GM12878 (cell line): ENCODE results near the gene F7.

ENCODE experiments used
- ATF7 ChIP-seq: fragments of 450-650 bp; IDR thresholded peaks from 2 replicates; pipeline ENCODE4 v1.6.1; 2016; ENCODE audit warnings: low read depth, mild to moderate bottlenecking
- CREB1 ChIP-seq: IDR thresholded peaks from 2 replicates; pipeline ENCODE4 v1.6.1; 2012; ENCODE audit warnings: low read depth, mild to moderate bottlenecking, inconsistent platforms
- CREM ChIP-seq: IDR thresholded peaks from 2 replicates; pipeline ENCODE4 v1.6.1; 2014; ENCODE audit warnings: antibody characterized with exemption, low read depth
- DPF2 ChIP-seq: fragments of 450-650 bp; IDR thresholded peaks from 2 replicates; pipeline ENCODE4 v1.6.1; 2017; ENCODE audit warnings: mild to moderate bottlenecking
- EZH2 ChIP-seq: IDR thresholded peaks from 2 replicates; pipeline ENCODE4 v1.6.1; 2012; ENCODE audit warnings: low read depth, mild to moderate bottlenecking, control low read depth, inconsistent platforms, low read length, borderline replicate concordance; ENCODE audit not compliant: control insufficient read depth
- HDGF ChIP-seq: fragments of 450-650 bp; IDR thresholded peaks from 2 replicates; pipeline ENCODE4 v1.6.1; 2016; ENCODE audit warnings: antibody characterized with exemption
- NR2C2 ChIP-seq: IDR thresholded peaks from 2 replicates; pipeline ENCODE4 v1.6.1; 2011; ENCODE audit warnings: borderline replicate concordance, low read depth; ENCODE audit not compliant: control insufficient read depth, insufficient read length
- POLR2A ChIP-seq: IDR thresholded peaks from 2 replicates; pipeline ENCODE4 v1.6.1; 2011; ENCODE audit warnings: low read depth, mild to moderate bottlenecking, low read length
- RBBP5 ChIP-seq: fragments of 200-600 bp; sonication (generic); conservative IDR thresholded peaks from 2 replicates; pipeline ENCODE4 v1.6.1; 2016
- TF ChIP-seq, protein P1 (sequence below), 3 experiments: IDR thresholded peaks in 2 of 3; conservative IDR thresholded peaks in 1 of 3; 2 replicates each; pipeline ENCODE4 v1.5.1; 2011; ENCODE audit warnings: low read depth in 3 of 3, low read length in 3 of 3, mild to moderate bottlenecking in 3 of 3, control low read depth in 2 of 3, moderate library complexity in 2 of 3, inconsistent platforms in 1 of 3, mixed read lengths in 1 of 3; ENCODE audit not compliant: control insufficient read depth in 2 of 3, insufficient read depth in 1 of 3; ENCODE audit errors: extremely low read depth in 1 of 3
- TF ChIP-seq, protein P2 (sequence below): IDR thresholded peaks from 2 replicates; pipeline ENCODE4 v1.6.1; 2012; ENCODE audit warnings: low read depth, low read length, improper control_type of control experiment
- TF ChIP-seq, protein P3 (sequence below): fragments of 450-650 bp; formaldehyde crosslinking; IDR thresholded peaks from 2 replicates; pipeline ENCODE4 v1.5.0; 2022; ENCODE audit warnings: mild to moderate bottlenecking, missing genetic modification characterization
- TF ChIP-seq, protein P4 (sequence below): fragments of 450-650 bp; IDR thresholded peaks from 2 replicates; pipeline ENCODE4 v1.6.1; 2016; ENCODE audit warnings: mild to moderate bottlenecking
- TF ChIP-seq, protein P5 (sequence below): IDR thresholded peaks from 2 replicates; pipeline ENCODE4 v1.6.1; 2012; ENCODE audit warnings: mild to moderate bottlenecking, low read depth, low read length

DNA sequence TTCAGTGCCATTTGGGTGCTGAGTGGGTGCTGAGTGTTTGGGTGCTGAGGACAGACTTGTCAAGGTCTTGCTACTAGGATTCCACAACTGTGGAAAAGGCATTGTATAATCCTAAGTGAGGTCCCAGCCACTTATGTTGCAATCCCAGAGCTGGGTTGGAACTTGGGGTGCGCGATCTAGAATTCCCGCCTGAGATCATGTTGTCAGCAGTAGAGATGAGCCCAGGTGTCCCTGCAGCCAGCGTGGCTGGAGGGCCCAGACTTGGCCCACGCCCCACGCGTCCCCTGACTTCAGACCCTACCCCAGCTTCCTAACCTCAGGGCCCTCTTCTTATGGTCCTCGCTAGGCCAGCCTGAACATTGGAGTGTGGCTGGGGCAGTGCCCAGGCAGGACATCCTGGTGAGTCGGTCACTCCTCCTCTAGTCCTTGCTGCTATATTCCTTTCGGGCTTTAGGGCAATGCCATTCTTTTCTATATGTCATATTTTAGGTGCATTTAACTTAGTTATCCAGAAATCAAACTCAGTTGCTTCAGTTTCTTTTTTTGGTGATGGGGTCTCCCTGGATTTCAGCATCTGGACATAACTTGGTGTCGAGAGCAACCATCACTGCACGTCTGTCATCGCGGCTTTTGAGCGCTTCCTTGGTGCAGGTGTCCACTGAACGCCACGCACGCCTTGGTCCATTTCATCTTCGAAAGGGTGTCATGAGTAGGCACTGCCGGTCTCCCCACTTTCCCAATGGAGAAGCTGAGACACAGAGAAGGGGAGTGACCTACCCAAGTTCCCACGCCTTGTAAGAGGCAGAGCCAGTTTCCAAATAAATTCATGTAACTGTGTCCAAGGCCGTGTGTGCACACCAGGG, 46.4 kb upstream of the F7 start:
- TF ChIP-seq RBBP5 = no peak
- TF ChIP-seq, protein P1, sequence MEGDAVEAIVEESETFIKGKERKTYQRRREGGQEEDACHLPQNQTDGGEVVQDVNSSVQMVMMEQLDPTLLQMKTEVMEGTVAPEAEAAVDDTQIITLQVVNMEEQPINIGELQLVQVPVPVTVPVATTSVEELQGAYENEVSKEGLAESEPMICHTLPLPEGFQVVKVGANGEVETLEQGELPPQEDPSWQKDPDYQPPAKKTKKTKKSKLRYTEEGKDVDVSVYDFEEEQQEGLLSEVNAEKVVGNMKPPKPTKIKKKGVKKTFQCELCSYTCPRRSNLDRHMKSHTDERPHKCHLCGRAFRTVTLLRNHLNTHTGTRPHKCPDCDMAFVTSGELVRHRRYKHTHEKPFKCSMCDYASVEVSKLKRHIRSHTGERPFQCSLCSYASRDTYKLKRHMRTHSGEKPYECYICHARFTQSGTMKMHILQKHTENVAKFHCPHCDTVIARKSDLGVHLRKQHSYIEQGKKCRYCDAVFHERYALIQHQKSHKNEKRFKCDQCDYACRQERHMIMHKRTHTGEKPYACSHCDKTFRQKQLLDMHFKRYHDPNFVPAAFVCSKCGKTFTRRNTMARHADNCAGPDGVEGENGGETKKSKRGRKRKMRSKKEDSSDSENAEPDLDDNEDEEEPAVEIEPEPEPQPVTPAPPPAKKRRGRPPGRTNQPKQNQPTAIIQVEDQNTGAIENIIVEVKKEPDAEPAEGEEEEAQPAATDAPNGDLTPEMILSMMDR (IDR thresholded peaks at IDR 0.05 in 2 of 3, conservative IDR thresholded peaks at IDR 0.05 in 1 of 3; ENCODE audit: control insufficient read depth in 2 of 3, extremely low read depth in 1 of 3, insufficient read depth in 1 of 3, low read depth in 3 of 3, low read length in 3 of 3) = no peak
- TF ChIP-seq, protein P2, sequence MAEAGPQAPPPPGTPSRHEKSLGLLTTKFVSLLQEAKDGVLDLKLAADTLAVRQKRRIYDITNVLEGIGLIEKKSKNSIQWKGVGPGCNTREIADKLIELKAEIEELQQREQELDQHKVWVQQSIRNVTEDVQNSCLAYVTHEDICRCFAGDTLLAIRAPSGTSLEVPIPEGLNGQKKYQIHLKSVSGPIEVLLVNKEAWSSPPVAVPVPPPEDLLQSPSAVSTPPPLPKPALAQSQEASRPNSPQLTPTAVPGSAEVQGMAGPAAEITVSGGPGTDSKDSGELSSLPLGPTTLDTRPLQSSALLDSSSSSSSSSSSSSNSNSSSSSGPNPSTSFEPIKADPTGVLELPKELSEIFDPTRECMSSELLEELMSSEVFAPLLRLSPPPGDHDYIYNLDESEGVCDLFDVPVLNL = no peak
- TF ChIP-seq, protein P3, sequence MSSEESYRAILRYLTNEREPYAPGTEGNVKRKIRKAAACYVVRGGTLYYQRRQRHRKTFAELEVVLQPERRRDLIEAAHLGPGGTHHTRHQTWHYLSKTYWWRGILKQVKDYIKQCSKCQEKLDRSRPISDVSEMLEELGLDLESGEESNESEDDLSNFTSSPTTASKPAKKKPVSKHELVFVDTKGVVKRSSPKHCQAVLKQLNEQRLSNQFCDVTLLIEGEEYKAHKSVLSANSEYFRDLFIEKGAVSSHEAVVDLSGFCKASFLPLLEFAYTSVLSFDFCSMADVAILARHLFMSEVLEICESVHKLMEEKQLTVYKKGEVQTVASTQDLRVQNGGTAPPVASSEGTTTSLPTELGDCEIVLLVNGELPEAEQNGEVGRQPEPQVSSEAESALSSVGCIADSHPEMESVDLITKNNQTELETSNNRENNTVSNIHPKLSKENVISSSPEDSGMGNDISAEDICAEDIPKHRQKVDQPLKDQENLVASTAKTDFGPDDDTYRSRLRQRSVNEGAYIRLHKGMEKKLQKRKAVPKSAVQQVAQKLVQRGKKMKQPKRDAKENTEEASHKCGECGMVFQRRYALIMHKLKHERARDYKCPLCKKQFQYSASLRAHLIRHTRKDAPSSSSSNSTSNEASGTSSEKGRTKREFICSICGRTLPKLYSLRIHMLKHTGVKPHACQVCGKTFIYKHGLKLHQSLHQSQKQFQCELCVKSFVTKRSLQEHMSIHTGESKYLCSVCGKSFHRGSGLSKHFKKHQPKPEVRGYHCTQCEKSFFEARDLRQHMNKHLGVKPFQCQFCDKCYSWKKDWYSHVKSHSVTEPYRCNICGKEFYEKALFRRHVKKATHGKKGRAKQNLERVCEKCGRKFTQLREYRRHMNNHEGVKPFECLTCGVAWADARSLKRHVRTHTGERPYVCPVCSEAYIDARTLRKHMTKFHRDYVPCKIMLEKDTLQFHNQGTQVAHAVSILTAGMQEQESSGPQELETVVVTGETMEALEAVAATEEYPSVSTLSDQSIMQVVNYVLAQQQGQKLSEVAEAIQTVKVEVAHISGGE (CRISPR knock-in tag) = no peak
- no peak for TF ChIP-seq HDGF
- no peak for TF ChIP-seq CREB1
- no peak for TF ChIP-seq DPF2
- no peak for TF ChIP-seq CREM
- TF ChIP-seq, protein P4, sequence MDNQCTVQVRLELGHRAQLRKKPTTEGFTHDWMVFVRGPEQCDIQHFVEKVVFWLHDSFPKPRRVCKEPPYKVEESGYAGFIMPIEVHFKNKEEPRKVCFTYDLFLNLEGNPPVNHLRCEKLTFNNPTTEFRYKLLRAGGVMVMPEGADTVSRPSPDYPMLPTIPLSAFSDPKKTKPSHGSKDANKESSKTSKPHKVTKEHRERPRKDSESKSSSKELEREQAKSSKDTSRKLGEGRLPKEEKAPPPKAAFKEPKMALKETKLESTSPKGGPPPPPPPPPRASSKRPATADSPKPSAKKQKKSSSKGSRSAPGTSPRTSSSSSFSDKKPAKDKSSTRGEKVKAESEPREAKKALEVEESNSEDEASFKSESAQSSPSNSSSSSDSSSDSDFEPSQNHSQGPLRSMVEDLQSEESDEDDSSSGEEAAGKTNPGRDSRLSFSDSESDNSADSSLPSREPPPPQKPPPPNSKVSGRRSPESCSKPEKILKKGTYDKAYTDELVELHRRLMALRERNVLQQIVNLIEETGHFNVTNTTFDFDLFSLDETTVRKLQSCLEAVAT = no peak
- TF ChIP-seq ATF7 = no peak
- TF ChIP-seq EZH2 = no peak
- no peak for TF ChIP-seq NR2C2
- no peak for TF ChIP-seq POLR2A
- TF ChIP-seq, protein P5, sequence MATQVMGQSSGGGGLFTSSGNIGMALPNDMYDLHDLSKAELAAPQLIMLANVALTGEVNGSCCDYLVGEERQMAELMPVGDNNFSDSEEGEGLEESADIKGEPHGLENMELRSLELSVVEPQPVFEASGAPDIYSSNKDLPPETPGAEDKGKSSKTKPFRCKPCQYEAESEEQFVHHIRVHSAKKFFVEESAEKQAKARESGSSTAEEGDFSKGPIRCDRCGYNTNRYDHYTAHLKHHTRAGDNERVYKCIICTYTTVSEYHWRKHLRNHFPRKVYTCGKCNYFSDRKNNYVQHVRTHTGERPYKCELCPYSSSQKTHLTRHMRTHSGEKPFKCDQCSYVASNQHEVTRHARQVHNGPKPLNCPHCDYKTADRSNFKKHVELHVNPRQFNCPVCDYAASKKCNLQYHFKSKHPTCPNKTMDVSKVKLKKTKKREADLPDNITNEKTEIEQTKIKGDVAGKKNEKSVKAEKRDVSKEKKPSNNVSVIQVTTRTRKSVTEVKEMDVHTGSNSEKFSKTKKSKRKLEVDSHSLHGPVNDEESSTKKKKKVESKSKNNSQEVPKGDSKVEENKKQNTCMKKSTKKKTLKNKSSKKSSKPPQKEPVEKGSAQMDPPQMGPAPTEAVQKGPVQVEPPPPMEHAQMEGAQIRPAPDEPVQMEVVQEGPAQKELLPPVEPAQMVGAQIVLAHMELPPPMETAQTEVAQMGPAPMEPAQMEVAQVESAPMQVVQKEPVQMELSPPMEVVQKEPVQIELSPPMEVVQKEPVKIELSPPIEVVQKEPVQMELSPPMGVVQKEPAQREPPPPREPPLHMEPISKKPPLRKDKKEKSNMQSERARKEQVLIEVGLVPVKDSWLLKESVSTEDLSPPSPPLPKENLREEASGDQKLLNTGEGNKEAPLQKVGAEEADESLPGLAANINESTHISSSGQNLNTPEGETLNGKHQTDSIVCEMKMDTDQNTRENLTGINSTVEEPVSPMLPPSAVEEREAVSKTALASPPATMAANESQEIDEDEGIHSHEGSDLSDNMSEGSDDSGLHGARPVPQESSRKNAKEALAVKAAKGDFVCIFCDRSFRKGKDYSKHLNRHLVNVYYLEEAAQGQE = no peak
